ENCODE results near the gene TRPM5. TPM values are rescaled to one million over a fixed set of nuclear protein-coding genes. Genes with fewer than 3 reads are reported as not detected.

TRPM5 gene
- total RNA-seq, 1 donor from 2014 or later = not detected

DNA sequence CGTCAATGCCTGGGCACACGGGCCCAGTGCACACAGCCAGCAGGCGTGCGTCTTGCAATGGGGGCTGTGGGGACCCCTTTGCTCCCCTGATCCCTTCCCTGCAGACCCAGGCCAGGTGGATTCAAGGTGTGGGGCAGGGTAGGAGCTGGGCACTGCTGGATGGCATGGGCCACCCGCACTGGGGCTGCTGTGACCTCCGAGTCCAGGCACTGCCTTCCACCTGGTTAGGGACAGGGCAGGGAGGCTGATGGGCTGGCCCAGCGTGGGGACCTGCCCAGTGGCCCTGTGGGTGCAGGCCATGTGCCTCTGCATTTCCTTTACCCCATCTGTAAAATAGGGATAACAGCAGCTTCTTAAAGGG lies 23.4 kb upstream of the TRPM5 start:
- no peaks in the 10 kb centered on the region for H3K9me3 ChIP-seq
- H3K4me3 ChIP-seq = no peak overlapping the region
- ATAC-seq (no peak), DNase-seq (no peak)
- H3K4me1 ChIP-seq = peaks cover 17% of the 10 kb centered on the region
- TF ChIP-seq, protein P1, sequence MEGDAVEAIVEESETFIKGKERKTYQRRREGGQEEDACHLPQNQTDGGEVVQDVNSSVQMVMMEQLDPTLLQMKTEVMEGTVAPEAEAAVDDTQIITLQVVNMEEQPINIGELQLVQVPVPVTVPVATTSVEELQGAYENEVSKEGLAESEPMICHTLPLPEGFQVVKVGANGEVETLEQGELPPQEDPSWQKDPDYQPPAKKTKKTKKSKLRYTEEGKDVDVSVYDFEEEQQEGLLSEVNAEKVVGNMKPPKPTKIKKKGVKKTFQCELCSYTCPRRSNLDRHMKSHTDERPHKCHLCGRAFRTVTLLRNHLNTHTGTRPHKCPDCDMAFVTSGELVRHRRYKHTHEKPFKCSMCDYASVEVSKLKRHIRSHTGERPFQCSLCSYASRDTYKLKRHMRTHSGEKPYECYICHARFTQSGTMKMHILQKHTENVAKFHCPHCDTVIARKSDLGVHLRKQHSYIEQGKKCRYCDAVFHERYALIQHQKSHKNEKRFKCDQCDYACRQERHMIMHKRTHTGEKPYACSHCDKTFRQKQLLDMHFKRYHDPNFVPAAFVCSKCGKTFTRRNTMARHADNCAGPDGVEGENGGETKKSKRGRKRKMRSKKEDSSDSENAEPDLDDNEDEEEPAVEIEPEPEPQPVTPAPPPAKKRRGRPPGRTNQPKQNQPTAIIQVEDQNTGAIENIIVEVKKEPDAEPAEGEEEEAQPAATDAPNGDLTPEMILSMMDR (IDR thresholded peaks at IDR 0.05) = no peak
- H3K27me3 ChIP-seq (ENCODE audit: low read depth) = no peaks in the 10 kb centered on the region
- intact Hi-C loops (cut with DNase I) = no loop called here
- no peak overlapping the region for H3K27ac ChIP-seq
- no peaks in the 10 kb centered on the region for H3K36me3 ChIP-seq

DNA sequence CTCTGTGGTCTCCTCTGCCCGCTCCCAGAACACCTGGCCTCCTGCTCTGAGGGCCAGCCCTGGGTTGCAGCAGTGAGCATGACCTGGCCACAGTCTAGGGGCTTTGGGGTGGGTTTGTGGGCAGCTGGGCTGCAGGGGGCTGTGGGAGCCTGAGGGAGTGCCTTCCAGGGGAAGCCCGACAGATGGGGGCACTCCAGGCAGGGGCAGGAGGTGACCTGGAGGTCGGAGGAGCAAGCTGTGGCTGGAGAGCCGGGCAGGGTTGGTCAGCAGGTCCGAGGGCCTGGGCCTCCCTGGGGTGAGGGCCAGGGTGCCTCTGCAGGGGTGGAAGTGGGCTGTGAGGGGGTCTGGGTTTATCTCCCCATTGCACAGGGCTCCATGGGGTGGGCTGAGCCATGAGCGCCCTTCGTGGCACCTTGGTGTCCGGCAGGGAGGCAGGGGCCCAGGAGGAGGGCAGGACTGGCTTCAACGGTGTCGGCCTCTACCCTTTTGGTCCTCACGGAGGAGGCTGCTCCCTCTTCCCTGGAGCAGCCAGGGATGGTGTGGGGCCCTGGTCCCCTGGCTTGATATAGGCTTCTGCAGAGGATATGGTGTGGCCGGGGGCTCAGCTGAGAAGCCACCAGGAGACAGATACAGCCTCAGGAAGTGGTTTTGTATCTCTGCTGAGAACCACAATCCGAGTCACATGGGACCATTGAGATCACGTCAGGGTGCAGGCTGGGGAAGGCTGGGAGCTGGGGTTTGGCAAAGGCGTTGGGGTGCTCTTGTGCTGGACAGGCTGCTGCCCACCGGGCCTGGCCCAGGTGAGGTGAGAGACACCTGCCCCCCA lies 22.8 kb upstream of the TRPM5 start:
- H3K27ac ChIP-seq = no peak overlapping the region
- H3K36me3 ChIP-seq = no peaks in the 10 kb centered on the region
- H3K4me3 ChIP-seq = no peak overlapping the region
- peaks cover 18% of the 10 kb centered on the region for H3K4me1 ChIP-seq
- intact Hi-C loops (cut with DNase I) = no loop called here
- H3K27me3 ChIP-seq (ENCODE audit: low read depth) = no peaks in the 10 kb centered on the region
- TF ChIP-seq, protein P1 (IDR thresholded peaks at IDR 0.05) = no peak
- H3K9me3 ChIP-seq = no peaks in the 10 kb centered on the region
- ATAC-seq = peak in 1 of 2 donors; percentile 25
- no peak for DNase-seq

DNA sequence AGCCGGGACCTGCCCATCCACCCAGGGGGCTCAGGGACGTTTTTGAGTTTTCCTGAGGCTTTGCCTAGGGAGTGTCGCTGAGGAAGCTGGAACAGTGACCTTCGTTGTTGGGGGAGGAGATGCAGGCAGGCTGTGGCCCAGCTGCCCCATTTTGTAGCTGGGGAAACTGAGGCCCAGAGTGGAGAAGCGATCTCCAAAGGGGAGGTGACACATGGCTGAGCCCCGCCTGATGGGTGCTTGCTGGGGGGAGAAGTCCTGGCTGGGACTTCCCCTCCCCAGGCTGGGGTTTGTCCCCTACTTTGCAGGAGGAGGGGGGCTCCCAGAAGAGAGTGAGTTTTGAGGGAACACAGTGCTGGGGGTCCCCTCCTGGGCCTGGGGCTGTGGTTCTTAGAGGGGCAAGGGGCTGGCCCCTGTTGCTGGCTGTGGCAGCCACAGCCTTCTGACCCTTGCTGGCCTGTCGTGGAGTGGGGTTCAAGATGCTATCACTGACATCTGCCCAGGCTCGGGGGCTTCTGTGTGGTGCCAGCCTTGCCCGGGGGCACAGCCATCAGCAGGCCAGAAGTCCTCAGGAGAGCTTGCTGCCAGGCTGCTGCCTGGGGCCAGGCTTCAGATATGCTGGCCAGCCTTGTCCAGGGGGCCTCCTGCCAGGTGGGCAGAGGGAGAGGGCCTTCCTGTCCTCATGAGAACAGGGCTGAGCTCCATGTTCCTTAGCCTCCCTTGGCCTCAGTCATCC lies 21.9 kb upstream of the TRPM5 start:
- H3K4me3 ChIP-seq = no peak overlapping the region
- ATAC-seq = no peak
- H3K27me3 ChIP-seq (ENCODE audit: low read depth) = no peaks in the 10 kb centered on the region
- TF ChIP-seq, protein P1 (IDR thresholded peaks at IDR 0.05) = no peak
- H3K9me3 ChIP-seq = no peaks in the 10 kb centered on the region
- DNase-seq = no peak
- no peaks in the 10 kb centered on the region for H3K36me3 ChIP-seq
- peaks cover 18% of the 10 kb centered on the region for H3K4me1 ChIP-seq
- intact Hi-C loops (cut with DNase I) = no loop called here
- no peak overlapping the region for H3K27ac ChIP-seq

DNA sequence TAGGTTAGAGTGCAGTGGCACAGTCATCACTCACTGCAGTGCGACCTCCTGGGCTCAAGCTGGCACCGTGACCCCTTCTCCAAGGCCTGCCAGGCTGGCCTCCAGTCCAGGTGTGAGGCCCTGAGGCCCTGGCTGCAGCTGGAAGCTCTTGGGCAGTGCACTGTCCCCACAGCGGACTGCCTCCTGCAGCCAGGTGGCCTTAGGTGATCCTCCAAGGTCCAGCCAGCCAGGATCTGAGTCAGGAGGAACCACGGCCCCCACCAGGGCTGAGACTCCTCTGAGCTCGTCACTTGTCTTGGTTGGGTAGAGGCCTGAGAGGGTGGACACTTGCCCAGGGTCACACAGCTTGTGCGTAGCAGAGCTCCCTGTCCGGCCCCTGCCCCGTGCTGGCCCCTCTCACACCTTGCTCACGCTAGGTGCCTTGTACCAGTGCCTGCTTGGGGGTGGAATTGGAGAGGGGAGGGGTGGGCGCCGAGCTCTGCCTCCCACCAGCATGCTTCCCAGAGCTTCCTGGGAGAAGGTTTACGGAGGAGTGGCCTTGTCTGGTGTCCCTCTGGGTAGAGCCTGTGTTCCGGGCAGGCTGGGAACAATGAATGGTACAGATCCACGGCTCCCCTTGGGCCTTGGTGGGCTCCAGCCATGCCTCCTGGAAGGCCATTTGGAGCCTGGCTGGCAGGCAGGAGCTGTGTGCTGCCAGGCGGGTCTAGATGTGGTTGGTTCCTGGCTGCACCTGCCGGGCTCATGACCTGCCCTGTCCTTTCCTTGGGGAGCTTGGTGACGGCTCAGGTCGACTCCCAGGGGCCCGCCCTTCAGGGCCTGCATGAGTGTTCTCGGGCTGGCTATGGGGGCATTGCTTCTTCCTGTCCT lies 21.1 kb upstream of the TRPM5 start:
- DNase-seq (no peak), ATAC-seq (no peak)
- Histone ChIP-seq H3K27me3 (ENCODE audit: low read depth) (no peaks in the 10 kb centered on the region), H3K27ac (no peak overlapping the region), H3K4me1 (peaks cover 18% of the 10 kb centered on the region), H3K4me3 (no peak overlapping the region), H3K9me3 (no peaks in the 10 kb centered on the region), H3K36me3 (no peaks in the 10 kb centered on the region)
- intact Hi-C loops (cut with DNase I) = no loop called here
- TF ChIP-seq, protein P1 (IDR thresholded peaks at IDR 0.05) = no peak

DNA sequence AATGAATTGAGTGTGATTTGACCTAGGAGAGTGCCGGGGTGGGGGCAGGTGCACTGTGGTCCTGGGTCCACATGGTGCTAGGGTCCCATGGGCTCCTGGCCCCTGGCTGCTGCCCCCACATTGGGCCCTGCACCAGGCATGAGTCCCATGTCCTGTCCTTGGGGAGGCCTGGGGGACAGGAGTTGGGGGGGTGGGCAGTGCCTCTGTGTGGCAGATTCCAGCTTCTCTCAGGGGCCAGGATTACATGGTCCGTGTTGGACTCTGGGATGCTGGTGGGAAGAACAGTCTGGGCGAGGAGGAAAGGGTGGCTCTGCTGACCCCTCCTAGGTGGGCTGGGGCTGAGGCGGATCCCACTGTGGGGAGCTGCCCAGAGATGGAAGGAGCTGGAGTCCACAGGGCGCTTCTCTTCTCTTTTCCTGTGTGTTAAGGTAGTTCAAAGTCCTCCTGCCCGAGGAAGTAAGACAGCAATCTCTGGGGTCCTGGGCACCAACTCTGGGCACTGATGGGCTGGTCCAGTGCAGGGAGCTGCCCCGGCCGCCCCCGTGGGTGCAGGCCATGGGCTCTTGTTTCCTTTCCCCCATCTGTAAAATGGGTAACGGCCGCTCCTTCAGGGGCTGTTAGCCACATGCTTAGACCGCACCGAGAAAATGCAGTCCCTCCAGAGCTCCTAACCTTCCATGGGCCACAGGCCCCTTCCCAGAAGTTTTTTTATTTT lies 20.3 kb upstream of the TRPM5 start:
- H3K27ac ChIP-seq = no peak overlapping the region
- DNase-seq (no peak), ATAC-seq (no peak)
- H3K4me1 ChIP-seq = peaks cover 22% of the 10 kb centered on the region
- H3K4me3 ChIP-seq = no peak overlapping the region
- H3K36me3 ChIP-seq = no peaks in the 10 kb centered on the region
- TF ChIP-seq, protein P1 (IDR thresholded peaks at IDR 0.05) = no peak
- no peaks in the 10 kb centered on the region for H3K9me3 ChIP-seq
- intact Hi-C loops (cut with DNase I) = no loop called here
- no peaks in the 10 kb centered on the region for H3K27me3 ChIP-seq (ENCODE audit: low read depth)

All from lower lobe of right lung (tissue), 2 donors.